Ishikawa (cell line): ENCODE data around the gene PRDM12.

Experiments
- EGR1 ChIP-seq: IDR thresholded peaks from 2 replicates; pipeline ENCODE4 v1.6.1; 2012
- EP300 ChIP-seq: IDR thresholded peaks from 2 replicates; pipeline ENCODE4 v1.6.1; 2012; ENCODE audit warnings: borderline replicate concordance
- FOXM1 ChIP-seq: IDR thresholded peaks from 2 replicates; pipeline ENCODE4 v1.6.1; 2012; ENCODE audit warnings: low read depth, borderline replicate concordance
- RAD21 ChIP-seq: IDR thresholded peaks from 2 replicates; pipeline ENCODE4 v1.6.1; 2012; ENCODE audit warnings: low read depth
- TCF12 ChIP-seq: IDR thresholded peaks from 2 replicates; pipeline ENCODE4 v1.6.1; 2012; ENCODE audit warnings: low read depth
- YY1 ChIP-seq: IDR thresholded peaks from 2 replicates; pipeline ENCODE4 v1.6.1; 2012; ENCODE audit warnings: low read depth
- ZBTB7A ChIP-seq: IDR thresholded peaks from 2 replicates; pipeline ENCODE4 v1.6.1; 2012; ENCODE audit warnings: low read depth
- TF ChIP-seq, protein P1 (sequence below): IDR thresholded peaks from 2 replicates; pipeline ENCODE4 v1.6.1; 2012

DNA sequence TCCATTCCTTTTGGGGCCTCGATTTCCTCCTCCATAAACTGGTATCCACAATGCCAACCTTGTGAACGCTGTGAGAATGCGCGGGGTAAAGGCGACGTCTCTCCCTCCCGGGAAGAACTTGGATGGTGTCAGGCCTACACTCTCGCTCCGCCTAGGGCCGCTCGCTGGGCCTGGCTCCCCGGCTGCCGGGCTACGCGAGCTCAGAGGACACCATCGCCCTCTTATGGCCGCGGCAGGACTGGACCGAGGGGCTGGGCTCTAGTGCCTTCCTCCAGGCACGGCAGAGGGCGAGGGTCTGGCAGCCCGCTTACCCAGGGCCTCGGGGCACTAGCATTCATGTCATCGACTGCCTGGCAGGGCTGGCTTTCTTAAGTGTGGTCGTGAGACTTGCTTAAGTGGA, 27.9 kb downstream of the PRDM12 start:
- TF ChIP-seq YY1: no peak
- TF ChIP-seq FOXM1: no peak
- no peak for TF ChIP-seq TCF12
- no peak for TF ChIP-seq EP300
- no peak for TF ChIP-seq EGR1
- TF ChIP-seq, protein P1, sequence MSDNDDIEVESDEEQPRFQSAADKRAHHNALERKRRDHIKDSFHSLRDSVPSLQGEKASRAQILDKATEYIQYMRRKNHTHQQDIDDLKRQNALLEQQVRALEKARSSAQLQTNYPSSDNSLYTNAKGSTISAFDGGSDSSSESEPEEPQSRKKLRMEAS: no peak
- TF ChIP-seq RAD21: no peak
- no peak for TF ChIP-seq ZBTB7A
